ENCODE data around the gene EEA1.
"Not testable (repeated sequence)": the region's sequence is repeated elsewhere in the genome, so short reads cannot be mapped to it uniquely, and the experiment has no call there.

Gene EEA1

GRCh38 chr12:92828565-92828964 is 100.5 kb downstream of the EEA1 start:
- H3K9ac ChIP-seq (ENCODE audit: low read length) = no peak overlapping the region
- no peaks in the 10 kb centered on the region for H3K36me3 ChIP-seq (ENCODE audit: control insufficient read depth, insufficient read depth, low read length)
- no peaks in the 10 kb centered on the region for H3K27me3 ChIP-seq (ENCODE audit: control insufficient read depth, insufficient read depth, low read length)
- H3K4me1 ChIP-seq (ENCODE audit: control insufficient read depth, insufficient read depth, low read length) = no peaks in the 10 kb centered on the region
- no peak overlapping the region for H3K4me3 ChIP-seq (ENCODE audit: low read length)
- H3K27ac ChIP-seq (ENCODE audit: low read depth, low read length) = no peak overlapping the region

GRCh38 chr12:92827836-92828431 is 101.2 kb downstream of the EEA1 start:
- Histone ChIP-seq H3K4me3 (ENCODE audit: low read length) (no peak overlapping the region), H3K9ac (ENCODE audit: low read length) (no peak overlapping the region), H3K27ac (ENCODE audit: low read depth, low read length) (no peak overlapping the region), H3K36me3 (ENCODE audit: control insufficient read depth, insufficient read depth, low read length) (no peaks in the 10 kb centered on the region), H3K27me3 (ENCODE audit: control insufficient read depth, insufficient read depth, low read length) (no peaks in the 10 kb centered on the region), H3K4me1 (ENCODE audit: control insufficient read depth, insufficient read depth, low read length) (no peaks in the 10 kb centered on the region)

- Histone ChIP-seq H3K4me1 (ENCODE audit: control insufficient read depth, insufficient read depth, low read length) (no peaks in the 10 kb centered on the region), H3K4me3 (ENCODE audit: low read length) (no peak overlapping the region), H3K9ac (ENCODE audit: low read length) (no peak overlapping the region), H3K27me3 (ENCODE audit: control insufficient read depth, insufficient read depth, low read length) (no peaks in the 10 kb centered on the region), H3K36me3 (ENCODE audit: control insufficient read depth, insufficient read depth, low read length) (peaks cover 2% of the 10 kb centered on the region), H3K27ac (ENCODE audit: low read depth, low read length) (no peak overlapping the region)
These were observed 108.0 kb downstream of the EEA1 start for GRCh38 chr12:92821142-92821541.

- H3K27ac ChIP-seq (ENCODE audit: low read depth, low read length) = no peak overlapping the region
- no peak overlapping the region for H3K4me3 ChIP-seq (ENCODE audit: low read length)
- no peaks in the 10 kb centered on the region for H3K4me1 ChIP-seq (ENCODE audit: control insufficient read depth, insufficient read depth, low read length)
- no peaks in the 10 kb centered on the region for H3K27me3 ChIP-seq (ENCODE audit: control insufficient read depth, insufficient read depth, low read length)
- H3K9ac ChIP-seq (ENCODE audit: low read length) = no peak overlapping the region
- no peaks in the 10 kb centered on the region for H3K36me3 ChIP-seq (ENCODE audit: control insufficient read depth, insufficient read depth, low read length)
These were observed 114.5 kb downstream of the EEA1 start for GRCh38 chr12:92814584-92814983.

GRCh38 chr12:92810370-92810769 is 118.7 kb downstream of the EEA1 start:
- H3K27ac ChIP-seq (ENCODE audit: low read depth, low read length) = no peak overlapping the region
- H3K4me3 ChIP-seq (ENCODE audit: low read length) = no peak overlapping the region
- no peak overlapping the region for H3K9ac ChIP-seq (ENCODE audit: low read length)
- no peaks in the 10 kb centered on the region for H3K36me3 ChIP-seq (ENCODE audit: control insufficient read depth, insufficient read depth, low read length)
- no peaks in the 10 kb centered on the region for H3K27me3 ChIP-seq (ENCODE audit: control insufficient read depth, insufficient read depth, low read length)
- H3K4me1 ChIP-seq (ENCODE audit: control insufficient read depth, insufficient read depth, low read length) = no peaks in the 10 kb centered on the region

GRCh38 chr12:92803903-92804302 is 125.2 kb downstream of the EEA1 start:
- H3K27me3 ChIP-seq (ENCODE audit: control insufficient read depth, insufficient read depth, low read length) = no peaks in the 10 kb centered on the region
- peaks cover 2% of the 10 kb centered on the region for H3K36me3 ChIP-seq (ENCODE audit: control insufficient read depth, insufficient read depth, low read length)
- no peak overlapping the region for H3K9ac ChIP-seq (ENCODE audit: low read length)
- no peak overlapping the region for H3K27ac ChIP-seq (ENCODE audit: low read depth, low read length)
- H3K4me1 ChIP-seq (ENCODE audit: control insufficient read depth, insufficient read depth, low read length) = no peaks in the 10 kb centered on the region
- no peak overlapping the region for H3K4me3 ChIP-seq (ENCODE audit: low read length)

- Histone ChIP-seq H3K27me3 (ENCODE audit: control insufficient read depth, insufficient read depth, low read length) (no peaks in the 10 kb centered on the region), H3K27ac (ENCODE audit: low read depth, low read length) (no peak overlapping the region), H3K4me3 (ENCODE audit: low read length) (no peak overlapping the region), H3K9ac (ENCODE audit: low read length) (no peak overlapping the region), H3K36me3 (ENCODE audit: control insufficient read depth, insufficient read depth, low read length) (peaks cover 2% of the 10 kb centered on the region), H3K4me1 (ENCODE audit: control insufficient read depth, insufficient read depth, low read length) (no peaks in the 10 kb centered on the region)
These were observed 126.2 kb downstream of the EEA1 start for GRCh38 chr12:92802906-92803305.

- no peaks in the 10 kb centered on the region for H3K4me1 ChIP-seq (ENCODE audit: control insufficient read depth, insufficient read depth, low read length)
- H3K27ac ChIP-seq (ENCODE audit: low read depth, low read length) = no peak overlapping the region
- no peaks in the 10 kb centered on the region for H3K27me3 ChIP-seq (ENCODE audit: control insufficient read depth, insufficient read depth, low read length)
- no peak overlapping the region for H3K4me3 ChIP-seq (ENCODE audit: low read length)
- H3K36me3 ChIP-seq (ENCODE audit: control insufficient read depth, insufficient read depth, low read length) = peaks cover 2% of the 10 kb centered on the region
- H3K9ac ChIP-seq (ENCODE audit: low read length) = no peak overlapping the region
These were observed 132.4 kb downstream of the EEA1 start for GRCh38 chr12:92796650-92797049.

GRCh38 chr12:92794814-92795213 is 134.3 kb downstream of the EEA1 start:
- H3K4me1 ChIP-seq (ENCODE audit: control insufficient read depth, insufficient read depth, low read length) = no peaks in the 10 kb centered on the region
- no peak overlapping the region for H3K9ac ChIP-seq (ENCODE audit: low read length)
- no peak overlapping the region for H3K4me3 ChIP-seq (ENCODE audit: low read length)
- H3K27ac ChIP-seq (ENCODE audit: low read depth, low read length) = no peak overlapping the region
- no peaks in the 10 kb centered on the region for H3K27me3 ChIP-seq (ENCODE audit: control insufficient read depth, insufficient read depth, low read length)
- peaks cover 2% of the 10 kb centered on the region for H3K36me3 ChIP-seq (ENCODE audit: control insufficient read depth, insufficient read depth, low read length)

GRCh38 chr12:92794356-92794755 is 134.7 kb downstream of the EEA1 start:
- H3K4me3 ChIP-seq (ENCODE audit: low read length); H3K27me3 ChIP-seq (ENCODE audit: control insufficient read depth, insufficient read depth, low read length); H3K36me3 ChIP-seq (ENCODE audit: control insufficient read depth, insufficient read depth, low read length); H3K27ac ChIP-seq (ENCODE audit: low read depth, low read length); H3K4me1 ChIP-seq (ENCODE audit: control insufficient read depth, insufficient read depth, low read length); H3K9ac ChIP-seq (ENCODE audit: low read length): not testable (repeated sequence)

- H3K27me3 ChIP-seq (ENCODE audit: control insufficient read depth, insufficient read depth, low read length) = no peaks in the 10 kb centered on the region
- no peak overlapping the region for H3K27ac ChIP-seq (ENCODE audit: low read depth, low read length)
- H3K4me1 ChIP-seq (ENCODE audit: control insufficient read depth, insufficient read depth, low read length) = no peaks in the 10 kb centered on the region
- no peak overlapping the region for H3K9ac ChIP-seq (ENCODE audit: low read length)
- no peak overlapping the region for H3K4me3 ChIP-seq (ENCODE audit: low read length)
- no peaks in the 10 kb centered on the region for H3K36me3 ChIP-seq (ENCODE audit: control insufficient read depth, insufficient read depth, low read length)
These were observed 143.1 kb downstream of the EEA1 start for GRCh38 chr12:92786045-92786444.

GRCh38 chr12:92785563-92785950 is 143.5 kb downstream of the EEA1 start:
- Histone ChIP-seq H3K4me3 (ENCODE audit: low read length) (no peak overlapping the region), H3K4me1 (ENCODE audit: control insufficient read depth, insufficient read depth, low read length) (no peaks in the 10 kb centered on the region), H3K9ac (ENCODE audit: low read length) (no peak overlapping the region), H3K27ac (ENCODE audit: low read depth, low read length) (no peak overlapping the region), H3K27me3 (ENCODE audit: control insufficient read depth, insufficient read depth, low read length) (no peaks in the 10 kb centered on the region), H3K36me3 (ENCODE audit: control insufficient read depth, insufficient read depth, low read length) (no peaks in the 10 kb centered on the region)

GRCh38 chr12:92784797-92785562 is 144.1 kb downstream of the EEA1 start:
- H3K27ac ChIP-seq (ENCODE audit: low read depth, low read length) = no peak overlapping the region

More at GRCh38 chr12:92784797-92785562, 144.1 kb downstream of the EEA1 start:
- no peaks in the 10 kb centered on the region for H3K36me3 ChIP-seq (ENCODE audit: control insufficient read depth, insufficient read depth, low read length)
- no peak overlapping the region for H3K4me3 ChIP-seq (ENCODE audit: low read length)
- no peaks in the 10 kb centered on the region for H3K27me3 ChIP-seq (ENCODE audit: control insufficient read depth, insufficient read depth, low read length)
- H3K9ac ChIP-seq (ENCODE audit: low read length) = no peak overlapping the region
- H3K4me1 ChIP-seq (ENCODE audit: control insufficient read depth, insufficient read depth, low read length) = no peaks in the 10 kb centered on the region
